Nephron progenitor cell (in vitro differentiated cells): ENCODE measurements around the gene PAFAH2.

Experiments used
- DNase-seq: peaks from one replicate; pipeline ENCODE4 v3.0.0; 2021
- H3K27ac Mint-ChIP-seq: 2 replicates; pipeline ENCODE4 v1.8.0; 2021; ENCODE audit warnings: mild to moderate bottlenecking, moderate library complexity, mixed read lengths
- H3K27me3 Mint-ChIP-seq: 2 replicates; pipeline ENCODE4 v1.8.0; 2021; ENCODE audit warnings: mild to moderate bottlenecking, low read depth, mixed read lengths; ENCODE audit not compliant: poor library complexity
- H3K36me3 Mint-ChIP-seq: 2 replicates; pipeline ENCODE4 v1.8.0; 2021; ENCODE audit warnings: low read depth, mixed read lengths
- H3K4me1 Mint-ChIP-seq: 2 replicates; pipeline ENCODE4 v1.8.0; 2021; ENCODE audit warnings: mixed read lengths
- H3K4me3 Mint-ChIP-seq: 2 replicates; pipeline ENCODE4 v1.8.0; 2021; ENCODE audit warnings: mild to moderate bottlenecking, moderate library complexity, mixed read lengths
- H3K9me3 Mint-ChIP-seq: 2 replicates; pipeline ENCODE4 v1.8.0; 2021; ENCODE audit warnings: mild to moderate bottlenecking, moderate library complexity, mixed read lengths
- CTCF ChIP-seq: fragments of 200-600 bp; sonication (generic); IDR thresholded peaks from 2 replicates; pipeline ENCODE4 v1.5.0; 2021; ENCODE audit warnings: antibody characterized with exemption

The PAFAH2 gene

GRCh38 chr1:25913206-25913605 lies 84.7 kb downstream of the PAFAH2 start:
- Mint-ChIP-seq H3K36me3 (no peaks in the 10 kb centered on the region), H3K4me3 (no peak overlapping the region), H3K9me3 (no peaks in the 10 kb centered on the region), H3K27me3 (no peaks in the 10 kb centered on the region), H3K27ac (no peak overlapping the region), H3K4me1 (peaks cover 18% of the 10 kb centered on the region)
- TF ChIP-seq CTCF = no peak
- no peak for DNase-seq

- Mint-ChIP-seq H3K27ac (no peak overlapping the region), H3K36me3 (no peaks in the 10 kb centered on the region), H3K27me3 (no peaks in the 10 kb centered on the region), H3K9me3 (no peaks in the 10 kb centered on the region), H3K4me3 (no peak overlapping the region), H3K4me1 (peaks cover 22% of the 10 kb centered on the region)
- DNase-seq = no peak
- no peak for TF ChIP-seq CTCF
These were observed 85.6 kb downstream of the PAFAH2 start for GRCh38 chr1:25912076-25912831.

GRCh38 chr1:25911162-25911561 lies 86.7 kb downstream of the PAFAH2 start:
- Mint-ChIP-seq H3K4me3 (no peak overlapping the region), H3K27ac (no peak overlapping the region), H3K27me3 (no peaks in the 10 kb centered on the region), H3K4me1 (peaks cover 28% of the 10 kb centered on the region), H3K36me3 (no peaks in the 10 kb centered on the region), H3K9me3 (no peaks in the 10 kb centered on the region)
- DNase-seq = no peak
- no peak for TF ChIP-seq CTCF
